H1 (cell line): ENCODE measurements around the gene DISP1.

Experiments used
- ASH2L ChIP-seq: fragments of 200-600, 300-600 bp; sonication (generic); IDR thresholded peaks from one replicate; pipeline ENCODE4 v1.7.1; 2017; ENCODE audit warnings: low read length
- CBX8 ChIP-seq: fragments of 300-800, 300-1000 bp; sonication (generic); IDR thresholded peaks from 2 replicates; pipeline ENCODE4 v1.7.1; 2016; ENCODE audit warnings: low read depth, low read length, borderline replicate concordance
- CTCF ChIP-seq, 3 experiments: IDR thresholded peaks; 1 replicate in 2 of 3; 2 replicates in 1 of 3; pipeline versions ENCODE4 v1.5.1 to v1.6.1; 2011; ENCODE audit warnings: low read length in 3 of 3, mild to moderate bottlenecking in 3 of 3, inconsistent platforms in 2 of 3, low read depth in 1 of 3, moderate library complexity in 1 of 3; ENCODE audit not compliant: insufficient read depth in 1 of 3; ENCODE audit errors: control extremely low read depth in 1 of 3
- EP300 ChIP-seq, 2 experiments: IDR thresholded peaks; 1 replicate in 1 of 2; 2 replicates in 1 of 2; pipeline ENCODE4 v1.6.1; 2011 to 2012; ENCODE audit warnings: low read depth in 2 of 2, low read length in 2 of 2, mild to moderate bottlenecking in 2 of 2, borderline replicate concordance in 1 of 2, inconsistent platforms in 1 of 2, moderate library complexity in 1 of 2
- GTF2F1 ChIP-seq: IDR thresholded peaks from 2 replicates; pipeline ENCODE4 v1.6.1; 2012; ENCODE audit warnings: low read depth, low read length, improper control_type of control experiment, borderline replicate concordance
- JUND ChIP-seq: IDR thresholded peaks from 2 replicates; pipeline ENCODE4 v1.6.1; 2011; ENCODE audit warnings: mild to moderate bottlenecking, improper control_type of control experiment, low read length
- KDM5A ChIP-seq: fragments of 200-600 bp; IDR thresholded peaks from 2 replicates; pipeline ENCODE4 v1.7.1; 2012; ENCODE audit warnings: mild to moderate bottlenecking, low read length, inconsistent platforms, mixed read lengths
- NRF1 ChIP-seq: IDR thresholded peaks from 2 replicates; pipeline ENCODE4 v1.6.1; 2011; ENCODE audit warnings: mild to moderate bottlenecking, low read depth, low read length, improper control_type of control experiment
- RAD21 ChIP-seq, 2 experiments: IDR thresholded peaks in 1 of 2; conservative IDR thresholded peaks in 1 of 2; 2 replicates each; pipeline ENCODE4 v1.6.1; 2011; ENCODE audit warnings: low read depth in 2 of 2, low read length in 2 of 2, improper control_type of control experiment in 1 of 2, inconsistent platforms in 1 of 2, mild to moderate bottlenecking in 1 of 2, moderate library complexity in 1 of 2
- SRF ChIP-seq: IDR thresholded peaks from 2 replicates; pipeline ENCODE4 v1.6.1; 2011; ENCODE audit warnings: mild to moderate bottlenecking, low read depth, low read length, moderate library complexity
- USF2 ChIP-seq: IDR thresholded peaks from 2 replicates; pipeline ENCODE4 v1.6.1; 2011; ENCODE audit warnings: low read length, improper control_type of control experiment
- YY1 ChIP-seq: IDR thresholded peaks from 2 replicates; pipeline ENCODE4 v1.6.1; 2011; ENCODE audit warnings: low read depth, mild to moderate bottlenecking, low read length

GRCh38 chr1:222813866-222814535 lies 838 bp upstream of the DISP1 start:
- TF ChIP-seq ASH2L (no peak), CTCF (IDR thresholded peaks at IDR 0.05; ENCODE audit: control extremely low read depth in 1 of 3, insufficient read depth in 1 of 3, low read depth in 1 of 3, low read length in 3 of 3) (no peak), CBX8 (no peak), KDM5A (no peak), USF2 (no peak), EP300 (IDR thresholded peaks at IDR 0.05; ENCODE audit: borderline replicate concordance in 1 of 2, low read depth in 2 of 2, low read length in 2 of 2) (no peak), JUND (no peak), GTF2F1 (no peak), YY1 (no peak), SRF (no peak), RAD21 (IDR thresholded peaks at IDR 0.05 in 1 of 2, conservative IDR thresholded peaks at IDR 0.05 in 1 of 2; ENCODE audit: low read depth in 2 of 2, low read length in 2 of 2) (no peak), NRF1 (no peak)
